ENCODE measurements around the gene SERPINF2.
"Not testable (repeated sequence)": the region's sequence is repeated elsewhere in the genome, so short reads cannot be mapped to it uniquely, and the experiment has no call there.

SERPINF2 gene

DNA sequence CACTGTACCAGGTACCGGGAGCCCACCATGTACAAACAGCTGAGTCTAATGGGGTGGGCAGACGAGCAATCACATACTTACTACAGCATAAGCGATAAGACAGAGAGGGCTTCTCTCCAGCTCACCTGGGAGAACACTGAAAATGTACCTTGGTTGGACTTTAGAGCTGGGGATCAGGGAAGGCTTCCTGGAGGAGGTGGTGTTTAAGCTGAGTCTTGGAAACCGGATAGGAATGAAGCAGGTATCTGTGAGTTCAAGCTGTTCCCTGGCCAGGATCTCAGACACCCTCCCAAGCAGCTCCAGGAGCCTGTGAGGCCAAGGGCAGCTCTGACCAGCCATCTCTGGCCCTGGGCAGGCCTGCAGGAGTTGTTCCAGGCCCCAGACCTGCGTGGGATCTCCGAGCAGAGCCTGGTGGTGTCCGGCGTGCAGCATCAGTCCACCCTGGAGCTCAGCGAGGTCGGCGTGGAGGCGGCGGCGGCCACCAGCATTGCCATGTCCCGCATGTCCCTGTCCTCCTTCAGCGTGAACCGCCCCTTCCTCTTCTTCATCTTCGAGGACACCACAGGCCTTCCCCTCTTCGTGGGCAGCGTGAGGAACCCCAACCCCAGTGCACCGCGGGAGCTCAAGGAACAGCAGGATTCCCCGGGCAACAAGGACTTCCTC is 11.2 kb downstream of the SERPINF2 start:
- Mint-ChIP-seq H3K36me3 (ENCODE audit: low read depth) (peaks cover 3% of the 10 kb centered on the region), H3K27me3 (peaks cover 3% of the 10 kb centered on the region), H3K4me1 (ENCODE audit: low read depth) (peaks cover 93% of the 10 kb centered on the region), H3K9me3 (no peaks in the 10 kb centered on the region), H3K4me3 (peak overlapping the region; percentile 55), H3K27ac (peak overlapping the region; percentile 98)
- intact Hi-C loops (cut with micrococcal nuclease): no loop called here

DNA sequence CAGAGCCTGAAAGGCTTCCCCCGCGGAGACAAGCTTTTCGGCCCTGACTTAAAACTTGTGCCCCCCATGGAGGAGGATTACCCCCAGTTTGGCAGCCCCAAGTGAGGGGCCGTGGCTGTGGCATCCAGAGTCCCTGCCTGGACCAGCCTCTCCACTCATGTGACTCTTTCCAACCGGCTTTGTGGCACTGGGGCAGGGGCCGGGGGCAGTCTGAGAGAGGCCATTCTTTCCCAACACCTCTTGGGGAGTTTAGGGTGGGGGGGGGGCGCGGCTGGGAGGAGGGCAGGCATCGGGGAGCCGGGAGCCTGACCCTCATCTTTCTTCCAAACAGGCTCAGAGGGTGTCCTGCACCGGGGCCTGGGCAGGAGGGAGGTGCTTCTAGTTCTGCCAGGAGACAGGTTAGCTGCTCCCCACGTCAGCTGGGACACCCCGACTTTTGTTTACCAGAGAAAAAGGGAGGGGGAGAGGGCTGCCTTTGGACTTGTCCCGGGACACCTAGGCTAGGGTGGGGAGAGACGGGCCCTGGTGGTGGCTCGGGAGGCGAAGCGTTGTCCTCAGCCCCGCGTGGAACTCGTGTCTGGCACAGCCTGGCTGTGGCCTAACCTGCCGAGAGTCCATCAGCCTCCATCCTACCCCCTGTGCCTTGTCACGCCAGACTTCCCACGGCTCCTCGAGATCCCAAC is 11.9 kb downstream of the SERPINF2 start:
- intact Hi-C loops (cut with micrococcal nuclease): no loop called here
- Mint-ChIP-seq H3K27me3 (peaks cover 3% of the 10 kb centered on the region), H3K36me3 (ENCODE audit: low read depth) (no peaks in the 10 kb centered on the region), H3K4me3 (peak overlapping the region; percentile 55), H3K27ac (peak overlapping the region; percentile 98), H3K4me1 (ENCODE audit: low read depth) (peaks cover 90% of the 10 kb centered on the region), H3K9me3 (no peaks in the 10 kb centered on the region)

DNA sequence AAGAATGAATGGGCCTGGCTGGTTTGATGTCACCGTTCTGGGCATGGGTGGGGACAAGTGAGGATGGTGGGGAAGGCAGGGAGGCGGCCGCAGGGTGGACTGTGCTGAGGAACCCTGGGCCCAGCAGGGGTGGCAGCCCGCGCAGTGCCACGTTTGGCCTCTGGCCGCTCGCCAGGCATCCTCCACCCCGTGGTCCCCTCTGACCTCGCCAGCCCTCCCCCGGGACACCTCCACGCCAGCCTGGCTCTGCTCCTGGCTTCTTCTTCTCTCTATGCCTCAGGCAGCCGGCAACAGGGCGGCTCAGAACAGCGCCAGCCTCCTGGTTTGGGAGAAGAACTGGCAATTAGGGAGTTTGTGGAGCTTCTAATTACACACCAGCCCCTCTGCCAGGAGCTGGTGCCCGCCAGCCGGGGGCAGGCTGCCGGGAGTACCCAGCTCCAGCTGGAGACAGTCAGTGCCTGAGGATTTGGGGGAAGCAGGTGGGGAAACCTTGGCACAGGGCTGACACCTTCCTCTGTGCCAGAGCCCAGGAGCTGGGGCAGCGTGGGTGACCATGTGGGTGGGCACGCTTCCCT is 12.7 kb downstream of the SERPINF2 start:
- Mint-ChIP-seq H3K27me3 (peaks cover 3% of the 10 kb centered on the region), H3K4me1 (ENCODE audit: low read depth) (peaks cover 91% of the 10 kb centered on the region), H3K36me3 (ENCODE audit: low read depth) (no peaks in the 10 kb centered on the region), H3K27ac (peak overlapping the region; percentile 98), H3K4me3 (no peak overlapping the region), H3K9me3 (no peaks in the 10 kb centered on the region)
- intact Hi-C loops (cut with micrococcal nuclease): no loop called here

DNA sequence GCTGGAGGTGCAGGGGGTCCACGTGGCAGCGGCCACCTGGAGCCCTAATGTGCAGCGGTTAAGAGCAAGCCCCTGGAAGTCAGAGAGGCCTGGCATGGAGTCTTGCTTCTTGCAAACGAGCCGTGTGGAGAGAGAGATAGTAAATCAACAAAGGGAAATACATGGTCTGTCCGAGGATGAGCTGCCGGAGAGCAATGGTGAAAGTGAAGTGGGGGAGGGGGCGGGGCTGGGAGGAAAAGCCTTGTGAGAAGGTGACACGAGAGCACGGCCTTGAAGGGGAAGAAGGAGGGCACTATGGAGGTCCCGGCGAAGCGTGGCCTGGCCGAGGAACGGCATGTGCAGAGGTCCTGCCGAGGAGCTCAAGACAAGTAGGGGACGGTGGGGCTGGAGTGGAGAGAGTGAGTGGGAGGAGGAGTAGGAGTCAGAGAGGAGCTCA is 13.2 kb downstream of the SERPINF2 start:
- peaks cover 3% of the 10 kb centered on the region for H3K27me3 Mint-ChIP-seq
- intact Hi-C loops (cut with micrococcal nuclease): no loop called here
- peak overlapping the region; percentile 98 for H3K27ac Mint-ChIP-seq
- H3K36me3 Mint-ChIP-seq (ENCODE audit: low read depth): no peaks in the 10 kb centered on the region
- peaks cover 87% of the 10 kb centered on the region for H3K4me1 Mint-ChIP-seq (ENCODE audit: low read depth)
- no peak overlapping the region for H3K4me3 Mint-ChIP-seq
- H3K9me3 Mint-ChIP-seq: no peaks in the 10 kb centered on the region

DNA sequence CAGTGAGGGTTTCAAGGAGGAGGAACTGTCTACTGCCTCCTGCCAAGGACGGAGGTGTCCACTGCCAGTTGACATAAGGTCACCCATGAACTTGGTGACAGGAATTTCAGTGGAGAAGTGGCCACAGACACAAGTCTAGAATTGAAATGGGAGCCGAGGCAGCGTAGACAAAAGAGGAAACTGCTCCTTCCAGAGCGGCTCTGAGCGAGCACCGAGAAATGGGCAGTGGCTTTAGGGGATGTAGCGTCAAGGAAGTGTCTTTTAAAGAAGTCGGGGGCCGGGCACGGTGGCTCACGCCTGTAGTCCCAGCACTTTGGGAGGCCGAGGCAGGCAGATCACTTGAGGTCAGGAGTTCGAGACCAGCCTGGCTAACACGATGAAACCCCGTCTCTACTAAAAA is 16.1 kb downstream of the SERPINF2 start:
- intact Hi-C loops (cut with micrococcal nuclease): no loop called here
- H3K27ac Mint-ChIP-seq: peak overlapping the region; percentile 85

DNA sequence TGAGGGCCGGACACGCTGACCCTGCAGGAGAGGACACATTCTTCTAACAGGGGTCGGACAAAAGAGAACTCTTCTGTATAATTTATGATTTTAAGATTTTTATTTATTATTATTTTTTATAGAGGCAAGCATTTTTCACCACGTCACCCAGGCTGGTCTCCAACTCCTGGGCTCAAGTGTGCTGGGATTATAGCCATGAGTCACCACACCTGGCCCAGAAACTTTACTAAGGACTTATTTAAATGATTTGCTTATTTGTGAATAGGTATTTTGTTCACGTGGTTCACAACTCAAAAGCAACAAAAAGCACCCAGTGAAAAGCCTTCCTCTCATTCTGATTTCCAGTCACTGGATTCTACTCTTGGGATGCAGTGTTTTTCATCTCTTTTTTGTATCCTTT is 16.9 kb downstream of the SERPINF2 start:
- no peaks in the 10 kb centered on the region for H3K9me3 Mint-ChIP-seq
- intact Hi-C loops (cut with micrococcal nuclease): no loop called here
- H3K4me1 Mint-ChIP-seq (ENCODE audit: low read depth): peaks cover 88% of the 10 kb centered on the region
- no peaks in the 10 kb centered on the region for H3K36me3 Mint-ChIP-seq (ENCODE audit: low read depth)
- peak overlapping the region; percentile 85 for H3K27ac Mint-ChIP-seq
- H3K4me3 Mint-ChIP-seq: no peak overlapping the region
- H3K27me3 Mint-ChIP-seq: peaks cover 5% of the 10 kb centered on the region

More for the DNA sequence above, 16.1 kb downstream of the SERPINF2 start:
- Mint-ChIP-seq H3K4me3 (no peak overlapping the region), H3K4me1 (ENCODE audit: low read depth) (peaks cover 88% of the 10 kb centered on the region), H3K9me3 (no peaks in the 10 kb centered on the region), H3K27me3 (peaks cover 5% of the 10 kb centered on the region), H3K36me3 (ENCODE audit: low read depth) (no peaks in the 10 kb centered on the region)

DNA sequence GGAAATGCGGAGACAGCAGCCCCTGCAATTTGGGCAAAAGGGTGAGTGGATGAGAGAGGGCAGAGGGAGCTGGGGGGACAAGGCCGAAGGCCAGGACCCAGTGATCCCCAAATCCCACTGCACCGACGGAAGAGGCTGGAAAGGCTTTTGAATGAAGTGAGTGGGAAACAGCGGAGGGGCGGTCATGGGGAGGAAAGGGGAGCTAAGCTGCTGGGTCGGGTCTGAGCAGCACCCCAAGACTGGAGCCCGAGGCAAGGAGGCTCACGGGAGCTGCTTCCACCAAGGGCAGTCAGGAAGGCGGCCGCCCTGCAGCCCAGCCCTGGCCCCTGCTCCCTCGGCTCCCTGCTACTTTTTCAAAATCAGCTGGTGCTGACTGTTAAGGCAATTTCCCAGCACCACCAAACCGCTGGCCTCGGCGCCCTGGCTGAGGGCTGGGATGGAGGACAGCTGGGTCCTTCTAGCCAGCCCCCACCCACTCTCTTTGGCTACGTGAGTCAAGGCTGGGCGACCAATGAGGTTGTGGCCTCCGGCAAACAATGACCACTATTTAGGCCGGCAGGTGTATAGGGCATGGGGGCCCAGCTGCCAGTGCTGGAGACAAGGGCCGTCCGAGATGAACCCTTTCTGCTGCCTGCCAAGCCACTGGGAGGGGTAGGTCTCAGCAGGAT is 19.7 kb downstream of the SERPINF2 start:
- peak overlapping the region; percentile 54 for H3K4me3 Mint-ChIP-seq
- peaks cover 2% of the 10 kb centered on the region for H3K27me3 Mint-ChIP-seq
- no peaks in the 10 kb centered on the region for H3K9me3 Mint-ChIP-seq
- H3K4me1 Mint-ChIP-seq (ENCODE audit: low read depth): peaks cover 69% of the 10 kb centered on the region
- intact Hi-C loops (cut with micrococcal nuclease): loop anchor here (5.0 kb wide), 1 partner anchor 35 kb away; no protein-coding TSS in a partner anchor
- H3K27ac Mint-ChIP-seq: peak overlapping the region; percentile 97
- H3K36me3 Mint-ChIP-seq (ENCODE audit: low read depth): no peaks in the 10 kb centered on the region

DNA sequence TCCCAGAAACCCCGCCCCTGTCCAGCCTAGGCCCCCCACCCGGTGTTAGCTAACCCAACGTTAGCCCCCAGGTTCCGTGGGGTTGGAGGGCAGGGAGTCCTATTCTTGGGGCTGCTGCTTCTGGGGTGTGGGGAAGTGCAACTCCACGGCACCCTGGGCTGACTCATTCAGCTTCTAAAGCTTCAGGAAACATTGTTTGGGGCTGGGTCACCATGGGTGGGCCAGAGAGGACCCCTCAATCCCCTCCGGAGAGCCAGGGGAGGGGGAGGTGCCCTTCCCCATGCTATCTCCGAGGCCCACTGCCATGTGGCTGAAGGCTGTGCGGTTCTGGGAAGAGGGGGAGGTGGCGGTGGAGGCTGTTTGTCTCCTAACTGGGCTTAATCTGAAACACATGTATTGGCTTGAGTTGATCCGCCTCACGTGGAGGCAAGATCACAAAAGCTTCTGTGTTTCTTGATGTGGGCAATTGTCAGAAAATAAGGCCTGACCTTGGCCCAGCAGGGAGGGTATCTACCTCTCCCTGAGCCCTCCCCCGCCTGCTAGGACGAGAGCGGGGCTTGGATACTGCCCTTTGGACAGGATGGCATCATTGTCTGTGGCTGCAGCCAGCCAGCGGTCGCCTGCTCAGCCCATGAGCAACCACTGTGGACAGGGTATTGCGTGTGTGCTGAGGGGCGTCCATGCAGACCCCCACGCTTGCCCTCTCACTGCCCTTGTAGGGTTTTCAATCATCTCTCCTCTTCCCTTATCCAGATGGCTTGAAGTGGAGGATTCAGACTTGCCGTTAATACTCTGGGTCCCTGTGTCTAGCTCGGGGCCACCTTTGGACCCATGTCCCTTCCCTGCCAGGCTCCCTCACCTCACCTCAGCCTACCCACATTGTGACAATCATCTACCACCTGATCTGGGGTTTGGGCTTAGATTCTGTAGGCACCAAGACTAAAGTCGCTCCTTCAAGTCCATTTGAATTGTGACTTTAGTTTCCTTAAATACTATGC is 20.5 kb downstream of the SERPINF2 start:
- peak overlapping the region; percentile 97 for H3K27ac Mint-ChIP-seq
- peaks cover 65% of the 10 kb centered on the region for H3K4me1 Mint-ChIP-seq (ENCODE audit: low read depth)
- H3K9me3 Mint-ChIP-seq: no peaks in the 10 kb centered on the region
- peak overlapping the region; percentile 46 for H3K4me3 Mint-ChIP-seq
- intact Hi-C loops (cut with micrococcal nuclease): loop anchor here (5.0 kb wide), 1 partner anchor 36 kb away; no protein-coding TSS in a partner anchor
- H3K36me3 Mint-ChIP-seq (ENCODE audit: low read depth): no peaks in the 10 kb centered on the region
- peaks cover 2% of the 10 kb centered on the region for H3K27me3 Mint-ChIP-seq

DNA sequence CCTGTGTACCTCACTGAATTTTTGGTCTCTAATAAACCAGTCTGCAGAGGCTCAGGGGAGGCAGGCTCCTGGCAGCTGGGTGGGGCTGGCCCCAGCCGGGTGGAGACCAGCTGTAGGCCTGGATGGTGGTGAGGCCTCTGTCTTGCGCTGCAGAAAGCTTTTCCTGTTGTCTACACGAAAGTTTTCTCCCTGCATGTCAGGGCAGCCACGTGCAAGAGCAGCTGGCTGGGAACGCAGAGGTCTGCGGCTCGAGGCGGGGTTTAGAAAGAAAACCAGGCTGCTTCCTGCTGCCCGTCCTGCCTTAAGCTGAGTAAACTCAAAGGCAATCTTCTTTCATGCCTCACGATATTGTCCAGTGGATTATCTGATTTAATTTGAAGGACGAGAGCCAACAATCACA is 21.6 kb downstream of the SERPINF2 start:
- Mint-ChIP-seq H3K36me3 (ENCODE audit: low read depth) (no peaks in the 10 kb centered on the region), H3K27me3 (peaks cover 2% of the 10 kb centered on the region), H3K4me3 (peak overlapping the region; percentile 46), H3K4me1 (ENCODE audit: low read depth) (peaks cover 55% of the 10 kb centered on the region), H3K27ac (peak overlapping the region; percentile 97), H3K9me3 (no peaks in the 10 kb centered on the region)
- intact Hi-C loops (cut with micrococcal nuclease): loop anchor here (5.0 kb wide), 1 partner anchor 37 kb away; no protein-coding TSS in a partner anchor

DNA sequence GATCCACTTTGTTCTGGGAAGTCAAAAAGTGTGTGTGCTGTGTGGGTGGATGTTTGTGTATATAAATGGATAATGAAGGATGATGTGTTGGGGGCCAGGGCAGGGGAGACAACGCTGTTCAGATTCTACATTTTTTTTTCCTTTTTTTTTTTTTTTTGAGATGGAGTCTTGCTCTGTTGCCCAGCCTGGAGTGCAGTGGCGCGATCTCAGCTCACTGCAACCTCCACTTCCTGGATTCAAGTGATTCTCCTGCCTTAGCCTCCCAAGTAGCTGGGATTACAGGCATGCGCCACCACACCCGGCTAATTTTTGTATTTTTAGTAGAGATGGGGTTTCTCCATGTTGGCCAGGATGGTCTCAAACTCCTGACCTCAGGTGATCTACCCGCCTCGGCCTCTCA is 22.0 kb downstream of the SERPINF2 start:
- H3K27me3 Mint-ChIP-seq; H3K9me3 Mint-ChIP-seq; H3K36me3 Mint-ChIP-seq (ENCODE audit: low read depth): not testable (repeated sequence)
- intact Hi-C loops (cut with micrococcal nuclease): loop anchor here (5.0 kb wide), 1 partner anchor 37 kb away; no protein-coding TSS in a partner anchor
- Mint-ChIP-seq H3K4me3 (peak overlapping the region; percentile 46), H3K27ac (peak overlapping the region; percentile 97), H3K4me1 (ENCODE audit: low read depth) (peaks cover 57% of the 10 kb centered on the region)

DNA sequence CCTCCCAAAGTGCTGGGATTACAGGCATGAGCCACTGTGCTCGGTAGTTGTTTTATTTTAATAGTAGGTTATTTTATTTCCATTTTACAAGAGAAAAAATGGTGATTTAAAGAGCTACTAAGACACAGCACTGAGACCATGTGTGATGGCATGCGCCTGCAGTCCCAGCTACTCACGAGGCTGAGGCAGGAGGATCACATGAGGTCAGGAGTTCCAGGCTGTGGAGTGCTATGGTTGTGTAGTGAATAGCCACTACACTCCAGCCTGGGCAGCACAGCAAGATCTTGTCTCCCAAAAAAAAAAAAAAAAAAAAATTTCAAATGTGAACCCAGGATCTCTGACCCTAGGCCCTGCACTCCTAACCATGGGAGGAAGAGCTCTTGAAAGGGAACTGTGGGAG is 22.9 kb downstream of the SERPINF2 start:
- Mint-ChIP-seq H3K27ac (peak overlapping the region; percentile 97), H3K27me3 (peaks cover 2% of the 10 kb centered on the region), H3K4me1 (ENCODE audit: low read depth) (peaks cover 58% of the 10 kb centered on the region), H3K4me3 (no peak overlapping the region), H3K36me3 (ENCODE audit: low read depth) (no peaks in the 10 kb centered on the region), H3K9me3 (no peaks in the 10 kb centered on the region)
- intact Hi-C loops (cut with micrococcal nuclease): no loop called here

DNA sequence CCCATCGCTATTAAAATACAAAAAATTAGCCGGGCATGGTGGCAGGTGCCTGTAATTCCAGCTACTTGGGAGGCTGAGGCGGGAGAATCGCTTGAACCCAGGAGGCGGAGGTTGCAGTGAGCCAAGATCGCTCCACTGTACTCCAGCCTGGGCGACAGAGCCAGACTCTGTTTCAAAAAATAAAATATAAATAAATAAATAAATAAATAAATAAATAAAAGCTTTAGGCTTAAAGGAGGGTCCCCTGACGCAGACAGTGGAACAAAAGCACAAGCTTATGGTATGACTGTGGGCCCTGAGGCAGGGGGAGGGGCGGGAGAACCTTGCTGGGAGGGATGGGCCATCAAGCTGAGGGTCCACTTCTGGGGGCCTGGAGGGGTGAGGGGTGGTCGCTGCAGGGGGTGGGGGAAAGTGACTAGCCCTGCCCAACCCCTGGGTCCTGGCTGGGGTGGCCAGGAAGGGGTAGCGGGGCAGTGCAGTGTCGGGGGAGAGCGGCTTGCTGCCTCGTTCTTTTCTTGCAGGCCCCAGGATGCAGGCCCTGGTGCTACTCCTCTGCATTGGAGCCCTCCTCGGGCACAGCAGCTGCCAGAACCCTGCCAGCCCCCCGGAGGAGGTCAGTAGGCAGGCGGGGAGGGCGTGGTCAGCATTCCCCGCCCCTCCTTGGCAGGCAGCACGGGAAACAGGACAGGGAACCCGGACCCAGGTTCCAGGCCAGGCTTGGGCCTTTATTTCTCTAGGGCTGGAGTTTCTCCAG is 23.9 kb downstream of the SERPINF2 start:
- intact Hi-C loops (cut with micrococcal nuclease): no loop called here
- Mint-ChIP-seq H3K27ac (peak overlapping the region; percentile 97), H3K27me3 (peaks cover 1% of the 10 kb centered on the region), H3K36me3 (ENCODE audit: low read depth) (no peaks in the 10 kb centered on the region), H3K4me3 (no peak overlapping the region), H3K9me3 (no peaks in the 10 kb centered on the region), H3K4me1 (ENCODE audit: low read depth) (peaks cover 59% of the 10 kb centered on the region)

Measured in dendritic cell treated with granulocyte-macrophage colony-stimulating factor and Interleukin-4, amounts not matched to agents 40 ng/mL and 50 ng/mL, for 4 days (primary cell).